Loucy (cell line): ENCODE measurements around the gene GOLIM4.

Experiments
- H2AFZ ChIP-seq: fragments of 200-600 bp; sonication (generic); 2 replicates; pipeline ENCODE4 v1.6.0; 2016; ENCODE audit warnings: antibody characterized with exemption, mild to moderate bottlenecking, low read length, moderate library complexity
- H3F3A ChIP-seq: fragments of 200-600 bp; 2 replicates; pipeline ENCODE4 v1.6.0; 2016; ENCODE audit warnings: antibody characterized with exemption, low read depth, mild to moderate bottlenecking
- H3K27me3 ChIP-seq: fragments of 200-600 bp; sonication (generic); 2 replicates; pipeline ENCODE4 v1.6.1; 2014; ENCODE audit warnings: low read length, mild to moderate bottlenecking; ENCODE audit not compliant: insufficient read depth, poor library complexity, severe bottlenecking
- H3K36me3 ChIP-seq: fragments of 200-600 bp; sonication (generic); 2 replicates; pipeline ENCODE4 v1.6.1; 2016; ENCODE audit warnings: low read length; ENCODE audit not compliant: insufficient read depth
- H3K4me1 ChIP-seq: fragments of 200-600 bp; sonication (generic); 2 replicates; pipeline ENCODE4 v1.5.1; 2014; ENCODE audit warnings: low read length, mild to moderate bottlenecking; ENCODE audit not compliant: insufficient read depth, poor library complexity, severe bottlenecking
- H3K4me2 ChIP-seq: fragments of 200-600 bp; sonication (generic); 2 replicates; pipeline ENCODE4 v1.6.0; 2014; ENCODE audit warnings: antibody characterized with exemption, low read length, low read depth, mild to moderate bottlenecking; ENCODE audit not compliant: poor library complexity, severe bottlenecking
- H3K4me3 ChIP-seq: fragments of 200-600 bp; sonication (generic); 2 replicates; pipeline ENCODE4 v1.5.1; 2014; ENCODE audit warnings: low read length, mild to moderate bottlenecking, mixed read lengths; ENCODE audit not compliant: poor library complexity, severe bottlenecking
- H3K79me2 ChIP-seq: fragments of 200-600 bp; sonication (generic); 2 replicates; pipeline ENCODE4 v1.6.1; 2014; ENCODE audit warnings: low read length; ENCODE audit not compliant: insufficient read depth
- H3K9ac ChIP-seq: fragments of 200-600 bp; sonication (generic); 2 replicates; pipeline ENCODE4 v1.6.0; 2014; ENCODE audit warnings: mild to moderate bottlenecking, low read depth, low read length, moderate library complexity; ENCODE audit not compliant: poor library complexity, severe bottlenecking
- H3K9me2 ChIP-seq: fragments of 200-600 bp; sonication (generic); replicated peaks from 2 replicates; pipeline ENCODE4 v1.6.1; 2016; ENCODE audit warnings: low read depth, low read length, mixed read lengths
- H3K9me3 ChIP-seq: fragments of 200-600 bp; sonication (generic); 2 replicates; pipeline ENCODE4 v1.6.1; 2014; ENCODE audit warnings: mild to moderate bottlenecking, antibody characterized with exemption, low read length, low read depth; ENCODE audit not compliant: insufficient read depth
- H4K20me1 ChIP-seq: fragments of 200-600 bp; sonication (generic); 2 replicates; pipeline ENCODE4 v1.6.0; 2014; ENCODE audit warnings: antibody characterized with exemption, low read length, mild to moderate bottlenecking; ENCODE audit not compliant: insufficient read depth, poor library complexity, severe bottlenecking
- CTCF ChIP-seq: fragments of 200-600 bp; sonication (generic); conservative IDR thresholded peaks from 2 replicates; pipeline ENCODE4 v1.5.1; 2014; ENCODE audit warnings: mild to moderate bottlenecking, antibody characterized with exemption, low read length
- EZH2phosphoT487 ChIP-seq: fragments of 200-600 bp; IDR thresholded peaks from 2 replicates; pipeline ENCODE4 v1.6.1; 2018; ENCODE audit warnings: antibody characterized with exemption, mild to moderate bottlenecking, moderate library complexity, borderline replicate concordance

GOLIM4 gene

GRCh38 chr3:167973046-167973445 is 122.7 kb downstream of the GOLIM4 start:
- peak overlapping the region; percentile 32; the same call in 1 of the 2 replicates for H2AFZ ChIP-seq
- no peaks in the 10 kb centered on the region for H3K27me3 ChIP-seq
- no peak overlapping the region for H3K4me2 ChIP-seq
- no peak overlapping the region for H3K4me3 ChIP-seq
- H3K9me3 ChIP-seq = no peaks in the 10 kb centered on the region
- H3F3A ChIP-seq = no peaks in the 10 kb centered on the region
- TF ChIP-seq EZH2phosphoT487 = no peak
- TF ChIP-seq CTCF = no peak
- no peaks in the 10 kb centered on the region for H3K9me2 ChIP-seq
- H3K4me1 ChIP-seq = peaks cover 34% of the 10 kb centered on the region
- H4K20me1 ChIP-seq = no peaks in the 10 kb centered on the region
- H3K79me2 ChIP-seq = no peaks in the 10 kb centered on the region
- no peak overlapping the region for H3K9ac ChIP-seq
- no peaks in the 10 kb centered on the region for H3K36me3 ChIP-seq

- Histone ChIP-seq H3K4me2 (no peak overlapping the region), H3K36me3 (no peaks in the 10 kb centered on the region), H3K4me3 (no peak overlapping the region), H3K79me2 (no peaks in the 10 kb centered on the region), H3K27me3 (no peaks in the 10 kb centered on the region), H3F3A (no peaks in the 10 kb centered on the region), H3K9ac (no peak overlapping the region), H3K9me2 (no peaks in the 10 kb centered on the region), H3K4me1 (peaks cover 28% of the 10 kb centered on the region), H4K20me1 (no peaks in the 10 kb centered on the region), H2AFZ (no peak overlapping the region), H3K9me3 (no peaks in the 10 kb centered on the region)
- TF ChIP-seq EZH2phosphoT487 = no peak
- no peak for TF ChIP-seq CTCF
These were observed 123.2 kb downstream of the GOLIM4 start for GRCh38 chr3:167972502-167972901.

GRCh38 chr3:167969548-167969947 is 126.2 kb downstream of the GOLIM4 start:
- Histone ChIP-seq H3K27me3 (no peaks in the 10 kb centered on the region), H4K20me1 (no peaks in the 10 kb centered on the region), H3K9ac (no peak overlapping the region), H3K79me2 (no peaks in the 10 kb centered on the region), H3K4me2 (no peak overlapping the region), H3F3A (no peaks in the 10 kb centered on the region), H3K9me3 (no peaks in the 10 kb centered on the region), H3K36me3 (no peaks in the 10 kb centered on the region), H3K4me1 (peaks cover 9% of the 10 kb centered on the region), H2AFZ (no peak overlapping the region), H3K4me3 (no peak overlapping the region), H3K9me2 (no peaks in the 10 kb centered on the region)
- TF ChIP-seq EZH2phosphoT487 = no peak
- no peak for TF ChIP-seq CTCF
